ENCODE data around the gene GAS5. TPM values are rescaled to one million over a fixed set of nuclear protein-coding genes. Genes with fewer than 3 reads are reported as not detected.

GAS5 gene
- total and polyA plus RNA-seq, 10 of the 15 experiments (the other 5 are each of a cell fraction or from before 2014, with no cell fraction given), result 289 to 1,137 (median 699) TPM

DNA sequence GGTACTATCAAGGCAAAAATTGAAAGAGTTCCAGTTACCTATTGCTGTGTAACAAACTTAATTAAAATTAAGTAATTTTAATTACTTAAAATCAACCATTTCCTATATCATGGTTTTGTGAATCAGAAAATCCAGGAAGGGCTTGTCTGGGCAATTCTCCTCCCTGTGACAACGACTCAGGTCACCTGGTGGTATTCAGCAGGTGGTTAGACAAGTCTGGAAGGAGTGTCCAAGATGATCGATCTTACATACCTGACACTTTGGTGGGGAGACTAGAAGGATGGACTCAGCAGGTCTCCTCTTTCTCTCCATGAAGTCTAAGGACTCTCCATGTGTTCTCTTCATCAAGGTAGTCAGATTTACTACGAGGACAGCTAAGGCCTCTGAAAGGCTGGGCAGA is 26.4 kb upstream of the GAS5 start:
- H3K4me2 ChIP-seq (ENCODE audit: control insufficient read depth, insufficient read depth), result no peak overlapping the region
- ChIA-PET POLR2A (no interaction called here), SMC1A (ENCODE audit: uncharacterized antibody, unreplicated experiment) (no interaction called here), CTCF (interaction anchor here (1.1 kb wide), 1 partner anchor 74 kb away, joined by 3 read pairs; no protein-coding TSS in a partner anchor), RAD21 (ENCODE audit: unreplicated experiment) (no interaction called here)
- no peak overlapping the region for H3K4me3 ChIP-seq
- WGBS (ENCODE audit: insufficient coverage, insufficient replicate concordance, low lambda C conversion rate, missing lambda C conversion rate), result 79% methylated on average over 3 of the region's 3 CpGs
- H3K36me3 ChIP-seq (ENCODE audit: control insufficient read depth in 2 of 2, insufficient read depth in 2 of 2, low read length in 1 of 2), result no peaks in the 10 kb centered on the region
- intact Hi-C loops (cut with micrococcal nuclease; ENCODE audit: unreplicated experiment), result no loop called here
- BruUV-seq (replicated peaks), result no TSS peak
- no peaks in the 10 kb centered on the region for H3K9me3 ChIP-seq (replicated peaks; ENCODE audit: control insufficient read depth, insufficient read depth, low read length)
- DNase-seq (ENCODE audit: low read depth, low spot score), result no peak
- no peak overlapping the region for H3K27ac ChIP-seq (ENCODE audit: control insufficient read depth, insufficient read depth)
- H3K79me2 ChIP-seq (ENCODE audit: control insufficient read depth, insufficient read depth, low read length), result no peaks in the 10 kb centered on the region
- in situ Hi-C loops (cut with MboI), result no loop called here
- H2AFZ ChIP-seq (ENCODE audit: control insufficient read depth, low read depth, low read length), result no peak overlapping the region
- H3K27me3 ChIP-seq (replicated peaks in 1 of 2; ENCODE audit: control insufficient read depth in 2 of 2, insufficient read depth in 2 of 2, low read length in 1 of 2), result no peaks in the 10 kb centered on the region
- H3K4me1 ChIP-seq (ENCODE audit: control insufficient read depth, insufficient read depth, low read length), result no peaks in the 10 kb centered on the region
- no peaks in the 10 kb centered on the region for H4K20me1 ChIP-seq (ENCODE audit: control insufficient read depth, insufficient read depth)
- no peak overlapping the region for H3K9ac ChIP-seq (ENCODE audit: control insufficient read depth, insufficient read depth, low read length)
- TF ChIP-seq EZH2 (IDR thresholded peaks at IDR 0.05; ENCODE audit: borderline replicate concordance, control insufficient read depth, low read depth, low read length), result no peak
- TF ChIP-seq POLR2AphosphoS2 (IDR thresholded peaks at IDR 0.05; ENCODE audit: low read depth, low read length), result no peak
- TF ChIP-seq POLR2AphosphoS5 (IDR thresholded peaks at IDR 0.05; ENCODE audit: low read length), result no peak
- TF ChIP-seq ZNF207 (IDR thresholded peaks at IDR 0.05; ENCODE audit: borderline replicate concordance), result no peak
- no peak for TF ChIP-seq PML (IDR thresholded peaks at IDR 0.05; ENCODE audit: low read length)
- TF ChIP-seq, protein P1, sequence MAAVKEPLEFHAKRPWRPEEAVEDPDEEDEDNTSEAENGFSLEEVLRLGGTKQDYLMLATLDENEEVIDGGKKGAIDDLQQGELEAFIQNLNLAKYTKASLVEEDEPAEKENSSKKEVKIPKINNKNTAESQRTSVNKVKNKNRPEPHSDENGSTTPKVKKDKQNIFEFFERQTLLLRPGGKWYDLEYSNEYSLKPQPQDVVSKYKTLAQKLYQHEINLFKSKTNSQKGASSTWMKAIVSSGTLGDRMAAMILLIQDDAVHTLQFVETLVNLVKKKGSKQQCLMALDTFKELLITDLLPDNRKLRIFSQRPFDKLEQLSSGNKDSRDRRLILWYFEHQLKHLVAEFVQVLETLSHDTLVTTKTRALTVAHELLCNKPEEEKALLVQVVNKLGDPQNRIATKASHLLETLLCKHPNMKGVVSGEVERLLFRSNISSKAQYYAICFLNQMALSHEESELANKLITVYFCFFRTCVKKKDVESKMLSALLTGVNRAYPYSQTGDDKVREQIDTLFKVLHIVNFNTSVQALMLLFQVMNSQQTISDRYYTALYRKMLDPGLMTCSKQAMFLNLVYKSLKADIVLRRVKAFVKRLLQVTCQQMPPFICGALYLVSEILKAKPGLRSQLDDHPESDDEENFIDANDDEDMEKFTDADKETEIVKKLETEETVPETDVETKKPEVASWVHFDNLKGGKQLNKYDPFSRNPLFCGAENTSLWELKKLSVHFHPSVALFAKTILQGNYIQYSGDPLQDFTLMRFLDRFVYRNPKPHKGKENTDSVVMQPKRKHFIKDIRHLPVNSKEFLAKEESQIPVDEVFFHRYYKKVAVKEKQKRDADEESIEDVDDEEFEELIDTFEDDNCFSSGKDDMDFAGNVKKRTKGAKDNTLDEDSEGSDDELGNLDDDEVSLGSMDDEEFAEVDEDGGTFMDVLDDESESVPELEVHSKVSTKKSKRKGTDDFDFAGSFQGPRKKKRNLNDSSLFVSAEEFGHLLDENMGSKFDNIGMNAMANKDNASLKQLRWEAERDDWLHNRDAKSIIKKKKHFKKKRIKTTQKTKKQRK (IDR thresholded peaks at IDR 0.05; ENCODE audit: low read depth, low read length), result no peak
- TF ChIP-seq IKZF1 (conservative IDR thresholded peaks at IDR 0.05), result no peak
- TF ChIP-seq SIN3A (IDR thresholded peaks at IDR 0.05; ENCODE audit: low read depth, low read length), result no peak
- no peak for TF ChIP-seq KLF5 (IDR thresholded peaks at IDR 0.05; ENCODE audit: partially characterized antibody)
- TF ChIP-seq SMAD1 (IDR thresholded peaks at IDR 0.05; ENCODE audit: low read depth, partially characterized antibody), result no peak
- TF ChIP-seq NFXL1 (IDR thresholded peaks at IDR 0.05; ENCODE audit: borderline replicate concordance), result no peak
- TF ChIP-seq ZNF217 (IDR thresholded peaks at IDR 0.05), result no peak
- TF ChIP-seq MYC (IDR thresholded peaks at IDR 0.05; ENCODE audit: insufficient read depth, insufficient read length, insufficient replicate concordance, low read length, severe bottlenecking), result no peak
- no peak for TF ChIP-seq BMI1 (IDR thresholded peaks at IDR 0.05; ENCODE audit: borderline replicate concordance)
- no peak for TF ChIP-seq RBBP5 (conservative IDR thresholded peaks at IDR 0.05)
- no peak for ATAC-seq
- FAIRE-seq, result no peak

Data from GM12878 (cell line).